K562 (cell line): ENCODE results near the gene FAM110D. TPM values are rescaled to one million over a fixed set of nuclear protein-coding genes. Genes with fewer than 3 reads are reported as not detected.

Experiments used
- CAMTA2 ChIP-seq: fragments of 250-450 bp; sonication (Bioruptor Pico); conservative IDR thresholded peaks from 2 replicates; pipeline ENCODE4 v1.5.1; 2022
- CREB1 ChIP-seq, 2 experiments: sonication (generic) in 1 of 2; formaldehyde crosslinking in 1 of 2; IDR thresholded peaks; 2 replicates each; pipeline versions ENCODE4 v1.6.1 to v1.8.0; 2012 to 2022; ENCODE audit warnings: inconsistent platforms in 1 of 2, mild to moderate bottlenecking in 1 of 2, missing genetic modification reagents in 1 of 2, moderate library complexity in 1 of 2
- ETS2 ChIP-seq: IDR thresholded peaks from 2 replicates; pipeline ENCODE4 v1.6.1; 2016; ENCODE audit warnings: borderline replicate concordance, missing genetic modification characterization, mild to moderate bottlenecking, moderate library complexity, missing compliant biosample characterization; ENCODE audit not compliant: poor library complexity, severe bottlenecking
- ILK ChIP-seq: fragments of 450-650 bp; IDR thresholded peaks from 2 replicates; pipeline ENCODE4 v1.6.1; 2016; ENCODE audit warnings: missing genetic modification characterization, low read depth, mild to moderate bottlenecking, missing compliant biosample characterization, moderate library complexity, borderline replicate concordance
- JUNB ChIP-seq: fragments of 450-650 bp; formaldehyde crosslinking; conservative IDR thresholded peaks from 2 replicates; pipeline ENCODE4 v1.4.0; 2020; ENCODE audit warnings: mild to moderate bottlenecking
- KDM4B ChIP-seq, 2 experiments: fragments of 450-650 bp in 1 of 2; sonication (generic) in 1 of 2; IDR thresholded peaks; 2 replicates each; pipeline ENCODE4 v1.6.1; 2016 to 2017; ENCODE audit warnings: borderline replicate concordance in 2 of 2, antibody characterized with exemption in 1 of 2, low read depth in 1 of 2, mild to moderate bottlenecking in 1 of 2
- MAFF ChIP-seq: IDR thresholded peaks from 2 replicates; pipeline ENCODE4 v1.6.1; 2012; ENCODE audit warnings: low read length, improper control_type of control experiment
- PKNOX1 ChIP-seq: fragments of 450-650 bp; IDR thresholded peaks from 2 replicates; pipeline ENCODE4 v1.6.1; 2016
- PRMT5 ChIP-seq: sonication (generic); formaldehyde crosslinking; IDR thresholded peaks from 2 replicates; pipeline ENCODE4 v1.5.0; 2020; ENCODE audit warnings: missing genetic modification reagents
- RNF2 ChIP-seq: sonication (generic); IDR thresholded peaks from 2 replicates; pipeline ENCODE4 v1.6.1; 2016
- SAFB ChIP-seq: fragments of 200-400 bp; formaldehyde crosslinking; IDR thresholded peaks from 2 replicates; pipeline ENCODE4 v1.6.1; 2017; ENCODE audit warnings: low read depth, low read length, borderline replicate concordance
- SMARCA5 ChIP-seq: fragments of 450-650 bp; IDR thresholded peaks from 2 replicates; pipeline ENCODE4 v1.6.1; 2016
- TAF1 ChIP-seq: IDR thresholded peaks from 2 replicates; pipeline ENCODE4 v1.6.1; 2011; ENCODE audit warnings: mild to moderate bottlenecking, low read length, moderate library complexity; ENCODE audit not compliant: insufficient read depth, control insufficient read depth, severe bottlenecking; ENCODE audit errors: extremely low read depth
- TSC22D4 ChIP-seq: fragments of 450-650 bp; IDR thresholded peaks from 2 replicates; pipeline ENCODE4 v1.6.1; 2016; ENCODE audit warnings: missing genetic modification characterization, missing biosample characterization, control low read depth
- ZBTB40 ChIP-seq, 2 experiments: fragments of 450-650 bp in 1 of 2; sonication (generic) in 1 of 2; formaldehyde crosslinking in 1 of 2; IDR thresholded peaks; 2 replicates each; pipeline versions ENCODE4 v1.7.1 to v1.9.0; 2016 to 2022; ENCODE audit warnings: inconsistent platforms in 1 of 2, mild to moderate bottlenecking in 1 of 2, missing genetic modification reagents in 1 of 2
- ZNF431 ChIP-seq: sonication (generic); formaldehyde crosslinking; IDR thresholded peaks from 2 replicates; pipeline ENCODE4 v1.8.0; 2022; ENCODE audit warnings: mild to moderate bottlenecking, missing genetic modification reagents
- ZNF668 ChIP-seq: fragments of 250-450 bp; sonication (Bioruptor Pico); IDR thresholded peaks from 2 replicates; pipeline ENCODE4 v1.8.0; 2022; ENCODE audit warnings: mild to moderate bottlenecking, inconsistent platforms
- polyA plus RNA-seq, 8 experiments: library from polyadenylated mRNA; depleted of rRNA in 4 of 8; stranded (reverse) in 5 of 8; unstranded in 3 of 8; fragments of >200 nt; fragmentation: Nextera tagmentation in 2 of 8; fragmentation: Illumina TruSeq in 1 of 8; extraction: Ambion mirVana in 2 of 8; extraction: Trizol in 1 of 8; gene quantifications; 2 replicates each; pipeline versions ENCODE4 v1.2.1 to v1.2.3, GENCODE V29; 2011 to 2014; ENCODE audit warnings: inconsistent platforms in 1 of 8, missing spikeins in 1 of 8
- total RNA-seq, 7 experiments: library from RNA; depleted of rRNA in 6 of 7; stranded (reverse); fragments of >200 nt in 6 of 7; fragmentation: Illumina TruSeq in 2 of 7; extraction: Trizol in 2 of 7; gene quantifications; 2 replicates each; pipeline versions ENCODE4 v1.2.1 to v1.2.3, GENCODE V29; 2011 to 2021; ENCODE audit warnings: low replicate concordance in 1 of 7

The FAM110D gene
- total and polyA plus RNA-seq, 9 of the 15 experiments (the other 6 are each of a cell fraction or from before 2014, with no cell fraction given) = 0.04 to 1.1 (median 0.33) TPM

GRCh38 chr1:26169669-26170471, 11.0 kb downstream of the FAM110D start, which contains the start of gene ZNF593 (continued):
- TF ChIP-seq ZBTB40 (IDR thresholded peaks at IDR 0.05) (peak; percentile 85), ZBTB40 (CRISPR knock-in tag; IDR thresholded peaks at IDR 0.05) (no peak), ZNF431 (CRISPR knock-in tag) (peak; percentile 16; the same call in 1 of the 2 replicates), SMARCA5 (no peak), JUNB (CRISPR knock-in tag) (peak; percentile 99), MAFF (no peak), PRMT5 (CRISPR knock-in tag) (no peak), SAFB (0 out of 2 replicates have a peak, but pooled peaks have one; percentile 25), KDM4B (IDR thresholded peaks at IDR 0.05; ENCODE audit: borderline replicate concordance in 2 of 2, low read depth in 1 of 2) (peak in 1 of 2 experiments; percentile 84; a peak in 1 of 4 replicates), CREB1 (IDR thresholded peaks at IDR 0.05) (peak; percentile 99), CREB1 (CRISPR knock-in tag; IDR thresholded peaks at IDR 0.05) (peak; percentile 100), ZNF668 (CRISPR knock-in tag) (no peak), PKNOX1 (peak; percentile 26), ILK (no peak), ETS2 (tag) (no peak), TSC22D4 (no peak), RNF2 (peak; percentile 76), TAF1 (peak; percentile 73), CAMTA2 (peak; percentile 93; the same call in 1 of the 2 replicates)
